DND-41 (cell line): ENCODE measurements around the gene PTGER1.

Experiments used
- EZH2 ChIP-seq: IDR thresholded peaks from 3 replicates; pipeline ENCODE4 v1.6.1; 2012; ENCODE audit warnings: borderline replicate concordance, low read depth, mild to moderate bottlenecking, moderate library complexity, low read length, inconsistent platforms; ENCODE audit not compliant: severe bottlenecking
- TF ChIP-seq, protein P1 (sequence below): IDR thresholded peaks from 2 replicates; pipeline ENCODE4 v1.5.1; 2012; ENCODE audit warnings: borderline replicate concordance, low read length, moderate library complexity, mild to moderate bottlenecking; ENCODE audit not compliant: poor library complexity, severe bottlenecking; ENCODE audit errors: extremely low read depth

DNA sequence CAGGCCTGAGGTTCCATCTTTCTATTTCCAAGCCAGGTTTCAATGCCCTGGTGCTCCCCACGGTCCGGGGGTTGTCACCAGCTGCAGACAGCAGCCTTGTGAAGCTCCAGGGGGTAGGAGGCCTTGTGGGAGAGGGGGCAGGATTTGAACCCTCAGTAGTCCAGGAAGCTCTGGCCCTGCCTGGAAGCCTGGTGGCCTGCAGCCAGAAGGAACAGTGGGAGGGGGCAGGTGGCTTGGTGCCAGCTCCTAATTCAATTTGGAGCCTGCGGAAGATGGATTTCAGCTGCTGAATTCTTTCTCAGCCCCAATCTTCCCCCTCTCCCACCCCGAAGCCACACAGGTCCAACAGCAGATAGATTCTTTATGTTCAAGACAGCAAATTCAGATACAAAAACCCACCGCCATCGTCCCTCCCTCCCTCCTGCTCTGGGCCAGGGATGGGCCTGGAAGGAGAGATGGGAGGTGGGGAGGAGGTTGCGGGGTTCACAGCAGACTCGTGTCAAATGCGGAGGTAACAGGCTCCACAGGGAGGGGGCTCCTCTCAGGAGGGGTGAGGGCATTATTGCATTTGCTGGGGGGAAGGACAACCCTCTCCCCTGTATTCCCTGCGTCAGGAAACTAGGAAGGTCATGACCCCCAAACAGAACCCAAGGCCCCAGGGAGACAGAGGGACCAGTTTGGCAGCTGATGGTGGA lies 2.4 kb upstream of the PTGER1 start:
- TF ChIP-seq, protein P1, sequence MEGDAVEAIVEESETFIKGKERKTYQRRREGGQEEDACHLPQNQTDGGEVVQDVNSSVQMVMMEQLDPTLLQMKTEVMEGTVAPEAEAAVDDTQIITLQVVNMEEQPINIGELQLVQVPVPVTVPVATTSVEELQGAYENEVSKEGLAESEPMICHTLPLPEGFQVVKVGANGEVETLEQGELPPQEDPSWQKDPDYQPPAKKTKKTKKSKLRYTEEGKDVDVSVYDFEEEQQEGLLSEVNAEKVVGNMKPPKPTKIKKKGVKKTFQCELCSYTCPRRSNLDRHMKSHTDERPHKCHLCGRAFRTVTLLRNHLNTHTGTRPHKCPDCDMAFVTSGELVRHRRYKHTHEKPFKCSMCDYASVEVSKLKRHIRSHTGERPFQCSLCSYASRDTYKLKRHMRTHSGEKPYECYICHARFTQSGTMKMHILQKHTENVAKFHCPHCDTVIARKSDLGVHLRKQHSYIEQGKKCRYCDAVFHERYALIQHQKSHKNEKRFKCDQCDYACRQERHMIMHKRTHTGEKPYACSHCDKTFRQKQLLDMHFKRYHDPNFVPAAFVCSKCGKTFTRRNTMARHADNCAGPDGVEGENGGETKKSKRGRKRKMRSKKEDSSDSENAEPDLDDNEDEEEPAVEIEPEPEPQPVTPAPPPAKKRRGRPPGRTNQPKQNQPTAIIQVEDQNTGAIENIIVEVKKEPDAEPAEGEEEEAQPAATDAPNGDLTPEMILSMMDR = no peak
- no peak for TF ChIP-seq EZH2
